ENCODE data around the gene PRUNE2.

DNA sequence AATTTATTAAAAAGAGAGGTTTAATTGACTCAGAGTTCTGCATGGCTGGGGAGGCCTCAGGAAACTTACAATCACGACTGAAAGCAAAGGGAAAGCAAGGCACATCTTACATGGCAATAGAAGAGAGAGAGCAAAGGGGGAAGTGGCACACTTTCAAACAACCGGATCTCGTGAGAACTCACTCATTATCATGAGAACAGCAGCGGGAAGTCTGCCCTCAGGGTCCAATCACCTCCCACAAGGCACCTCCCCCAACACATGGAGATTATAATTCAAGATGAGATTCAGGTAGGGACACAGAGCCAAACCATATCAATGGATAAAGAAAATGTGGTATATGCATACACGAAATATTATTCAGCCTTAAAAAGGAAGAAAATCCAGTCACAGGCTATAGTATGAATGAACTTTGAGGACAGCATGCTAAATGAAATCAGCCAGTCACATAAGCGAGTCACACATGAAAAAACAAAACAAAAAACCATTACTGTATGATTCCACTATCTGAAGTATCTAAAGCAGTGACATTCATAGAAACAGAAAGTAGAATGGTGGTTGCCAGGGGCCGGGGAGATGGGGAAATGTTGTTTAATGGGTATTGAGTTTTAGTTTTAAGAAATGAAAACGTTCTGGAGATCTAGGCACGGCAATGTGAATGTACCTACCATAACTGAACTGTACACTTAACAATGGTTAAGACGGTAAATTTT is 225.0 kb downstream of the PRUNE2 start:
- TF ChIP-seq, protein P1, sequence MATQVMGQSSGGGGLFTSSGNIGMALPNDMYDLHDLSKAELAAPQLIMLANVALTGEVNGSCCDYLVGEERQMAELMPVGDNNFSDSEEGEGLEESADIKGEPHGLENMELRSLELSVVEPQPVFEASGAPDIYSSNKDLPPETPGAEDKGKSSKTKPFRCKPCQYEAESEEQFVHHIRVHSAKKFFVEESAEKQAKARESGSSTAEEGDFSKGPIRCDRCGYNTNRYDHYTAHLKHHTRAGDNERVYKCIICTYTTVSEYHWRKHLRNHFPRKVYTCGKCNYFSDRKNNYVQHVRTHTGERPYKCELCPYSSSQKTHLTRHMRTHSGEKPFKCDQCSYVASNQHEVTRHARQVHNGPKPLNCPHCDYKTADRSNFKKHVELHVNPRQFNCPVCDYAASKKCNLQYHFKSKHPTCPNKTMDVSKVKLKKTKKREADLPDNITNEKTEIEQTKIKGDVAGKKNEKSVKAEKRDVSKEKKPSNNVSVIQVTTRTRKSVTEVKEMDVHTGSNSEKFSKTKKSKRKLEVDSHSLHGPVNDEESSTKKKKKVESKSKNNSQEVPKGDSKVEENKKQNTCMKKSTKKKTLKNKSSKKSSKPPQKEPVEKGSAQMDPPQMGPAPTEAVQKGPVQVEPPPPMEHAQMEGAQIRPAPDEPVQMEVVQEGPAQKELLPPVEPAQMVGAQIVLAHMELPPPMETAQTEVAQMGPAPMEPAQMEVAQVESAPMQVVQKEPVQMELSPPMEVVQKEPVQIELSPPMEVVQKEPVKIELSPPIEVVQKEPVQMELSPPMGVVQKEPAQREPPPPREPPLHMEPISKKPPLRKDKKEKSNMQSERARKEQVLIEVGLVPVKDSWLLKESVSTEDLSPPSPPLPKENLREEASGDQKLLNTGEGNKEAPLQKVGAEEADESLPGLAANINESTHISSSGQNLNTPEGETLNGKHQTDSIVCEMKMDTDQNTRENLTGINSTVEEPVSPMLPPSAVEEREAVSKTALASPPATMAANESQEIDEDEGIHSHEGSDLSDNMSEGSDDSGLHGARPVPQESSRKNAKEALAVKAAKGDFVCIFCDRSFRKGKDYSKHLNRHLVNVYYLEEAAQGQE (IDR thresholded peaks at IDR 0.05; ENCODE audit: borderline replicate concordance in 1 of 2, low read depth in 1 of 2, low read length in 2 of 2): no peak
- TF ChIP-seq, protein P2, sequence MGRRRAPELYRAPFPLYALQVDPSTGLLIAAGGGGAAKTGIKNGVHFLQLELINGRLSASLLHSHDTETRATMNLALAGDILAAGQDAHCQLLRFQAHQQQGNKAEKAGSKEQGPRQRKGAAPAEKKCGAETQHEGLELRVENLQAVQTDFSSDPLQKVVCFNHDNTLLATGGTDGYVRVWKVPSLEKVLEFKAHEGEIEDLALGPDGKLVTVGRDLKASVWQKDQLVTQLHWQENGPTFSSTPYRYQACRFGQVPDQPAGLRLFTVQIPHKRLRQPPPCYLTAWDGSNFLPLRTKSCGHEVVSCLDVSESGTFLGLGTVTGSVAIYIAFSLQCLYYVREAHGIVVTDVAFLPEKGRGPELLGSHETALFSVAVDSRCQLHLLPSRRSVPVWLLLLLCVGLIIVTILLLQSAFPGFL (CRISPR knock-in tag; IDR thresholded peaks at IDR 0.05): no peak

Data from HepG2 (cell line).